HG02981 (cell line): Measurements from ENCODE around the gene HLA-DQB1.

Experiments
- ATAC-seq: cut with Tn5 transposase; IDR thresholded peaks from one replicate; pipeline ENCODE4 v1.9.1; 2021; ENCODE audit warnings: mild to moderate bottlenecking, moderate library complexity; ENCODE audit not compliant: unreplicated experiment

HLA-DQB1 gene

DNA sequence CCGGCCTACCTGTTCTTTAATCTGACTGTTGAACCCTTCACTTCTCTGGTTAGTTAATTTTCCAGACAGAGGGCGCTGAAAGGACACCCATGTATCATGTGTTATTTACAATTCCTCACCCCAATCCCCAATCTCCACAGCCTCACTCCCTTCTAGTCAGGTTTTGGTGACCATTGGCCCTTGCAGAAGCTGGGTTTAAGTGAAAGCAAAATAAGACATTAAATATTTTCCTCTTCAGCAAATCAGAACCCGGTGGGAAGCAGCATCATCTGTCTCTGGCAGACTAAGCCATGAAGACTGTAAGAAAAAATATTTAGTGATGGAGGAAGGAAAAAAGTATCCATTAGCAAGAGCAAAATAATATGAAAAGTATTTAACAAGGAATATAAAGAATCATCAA is 38.6 kb downstream of the HLA-DQB1 start:
- ATAC-seq, result no peak

DNA sequence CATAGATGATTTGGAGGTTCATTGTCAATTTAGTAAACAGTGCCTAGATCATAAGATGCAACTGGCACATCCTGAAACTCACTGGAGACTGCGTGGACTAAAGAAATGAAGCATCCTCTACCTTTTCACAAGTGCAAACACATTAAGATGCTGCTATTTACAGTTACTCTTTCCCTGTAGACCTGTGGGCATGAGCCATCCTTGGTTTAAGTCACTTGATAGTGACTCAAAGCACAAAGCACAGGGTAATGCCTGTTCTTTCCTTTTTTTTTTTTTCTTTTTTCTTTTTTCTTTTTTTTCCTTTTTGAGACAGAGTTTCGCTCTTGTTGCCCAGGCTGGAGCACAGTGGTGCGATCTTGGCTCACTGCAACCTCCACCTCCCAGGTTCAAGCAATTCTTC is 39.2 kb downstream of the HLA-DQB1 start:
- no peak for ATAC-seq

DNA sequence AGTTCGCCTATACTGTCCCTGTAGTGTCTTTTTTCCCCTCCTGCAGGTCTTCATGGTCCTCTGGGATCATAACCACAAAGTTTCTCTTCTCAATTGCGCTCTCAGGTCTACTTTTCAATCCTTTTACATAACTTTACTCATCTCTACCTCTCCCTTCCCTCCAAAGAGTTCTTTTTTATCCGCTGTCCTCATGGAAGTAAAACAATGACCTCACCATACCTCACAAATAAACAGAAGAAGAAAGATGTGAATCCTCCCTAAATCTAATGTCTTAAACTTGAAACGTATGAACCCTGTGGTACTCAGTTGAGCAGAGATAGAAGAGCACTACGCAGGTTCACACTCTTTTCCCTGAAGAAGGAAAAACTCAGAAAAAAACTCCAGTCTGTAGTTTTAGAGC is 41.3 kb downstream of the HLA-DQB1 start:
- ATAC-seq, result no peak

DNA sequence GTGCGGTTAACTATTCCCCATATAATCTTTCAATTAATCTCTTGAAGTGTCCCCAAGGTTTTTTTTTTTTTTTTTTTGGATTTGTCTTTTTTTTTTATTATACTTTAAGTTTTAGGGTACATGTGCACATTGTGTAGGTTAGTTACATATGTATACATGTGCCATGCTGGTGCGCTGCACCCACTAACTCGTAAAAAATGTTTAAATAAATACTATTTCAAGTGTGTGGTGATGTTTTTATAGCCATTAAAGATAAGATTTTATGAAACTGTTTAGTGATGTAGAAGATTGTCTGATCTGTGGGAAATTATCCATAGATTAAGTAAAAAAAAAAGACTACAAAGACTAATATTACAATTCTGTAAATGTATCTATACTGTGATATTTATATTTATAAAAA is 41.9 kb downstream of the HLA-DQB1 start:
- no peak for ATAC-seq

DNA sequence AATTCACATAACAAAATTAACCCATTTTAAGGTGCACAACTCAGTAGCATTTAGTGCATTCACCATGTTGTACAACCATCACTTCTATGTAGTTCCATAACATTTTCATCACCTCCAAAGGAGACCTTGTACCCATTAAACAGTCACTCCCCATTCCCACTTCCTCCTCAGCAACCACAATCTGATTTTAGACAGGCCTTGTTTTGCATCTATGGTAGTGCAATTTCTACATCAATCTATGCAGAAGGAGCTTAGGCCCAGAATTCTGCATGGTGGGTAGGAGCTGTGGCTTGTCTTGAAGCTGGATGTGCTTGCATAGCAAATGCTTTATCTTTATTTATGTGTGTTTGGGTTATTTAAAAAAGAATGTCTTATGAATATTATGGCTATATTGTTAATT is 42.8 kb downstream of the HLA-DQB1 start:
- no peak for ATAC-seq

DNA sequence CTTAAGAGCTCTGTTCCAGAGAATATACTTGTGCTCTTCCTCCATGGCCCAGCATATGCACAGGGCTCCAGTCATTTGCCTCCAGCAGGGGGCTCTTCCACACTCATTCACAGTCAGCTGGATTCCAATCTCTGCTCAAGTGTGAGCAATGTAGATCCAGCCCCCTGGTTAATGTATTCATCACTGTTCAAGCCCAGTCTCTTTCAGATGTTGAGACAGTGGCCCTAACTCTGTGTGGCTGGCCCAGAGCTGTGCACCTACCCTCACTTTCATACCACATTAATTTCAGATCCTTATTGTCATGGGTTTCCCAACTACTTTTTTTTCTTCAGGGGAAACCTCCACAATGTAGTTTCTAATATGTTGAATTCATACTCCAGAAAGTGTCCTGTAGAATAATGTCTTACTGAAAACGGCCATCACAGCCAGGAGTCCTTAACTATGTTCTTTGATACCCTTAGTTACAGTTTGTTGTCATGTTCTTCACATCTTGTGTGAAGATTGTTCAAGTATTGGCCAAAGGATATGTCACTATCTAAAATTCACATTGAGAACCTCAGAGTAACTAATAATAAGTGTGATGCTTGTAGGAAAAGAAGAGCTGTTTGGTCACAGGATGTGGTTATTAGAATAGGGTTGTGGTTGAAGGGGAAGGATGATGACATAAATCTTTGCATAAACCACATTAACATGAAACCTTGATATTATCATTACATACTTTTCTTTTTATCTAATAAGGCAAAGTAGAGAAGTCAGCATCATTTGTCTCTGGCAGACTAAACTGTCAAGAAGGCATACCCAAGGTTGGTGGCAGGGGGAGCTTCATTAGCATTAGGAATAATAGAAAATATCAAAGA is 43.7 kb downstream of the HLA-DQB1 start:
- ATAC-seq, result peak; percentile 55

DNA sequence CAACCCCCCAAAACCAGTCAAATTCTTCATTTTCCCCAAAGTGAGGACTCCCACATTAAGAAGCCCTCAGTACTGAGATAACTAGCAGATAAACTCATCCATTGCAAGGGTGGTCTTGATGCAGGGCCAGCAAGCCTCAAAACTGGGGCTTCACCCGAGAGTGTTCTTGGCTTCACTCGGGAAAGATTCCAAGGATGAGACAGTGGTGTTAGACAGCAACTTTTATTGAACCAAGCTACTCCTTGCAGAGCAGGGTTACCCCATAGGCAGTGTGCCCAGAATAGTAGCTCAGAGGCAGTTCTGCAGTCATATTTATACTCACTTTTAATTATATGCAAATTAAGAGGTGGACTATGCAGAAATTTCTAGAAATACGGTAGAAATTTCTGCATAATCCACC is 45.1 kb downstream of the HLA-DQB1 start:
- no peak for ATAC-seq

DNA sequence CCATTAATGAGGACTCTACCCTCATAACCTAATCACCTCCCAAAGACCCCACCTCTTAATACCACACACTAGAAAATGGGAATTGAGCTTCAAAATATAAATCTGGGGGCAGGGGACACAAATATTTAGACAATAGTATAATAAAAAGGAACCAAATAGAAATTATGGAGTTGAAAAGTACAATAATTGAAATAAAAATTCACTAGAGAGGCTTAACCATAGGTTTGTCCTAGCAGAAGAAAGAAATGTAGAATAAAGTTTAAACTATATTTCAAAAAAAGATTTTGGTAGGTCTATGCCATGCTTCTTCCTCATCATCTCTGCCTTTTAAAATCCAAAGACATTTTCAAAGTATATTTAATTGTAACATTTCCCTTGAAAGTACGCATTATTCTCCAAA is 48.7 kb downstream of the HLA-DQB1 start:
- no peak for ATAC-seq

DNA sequence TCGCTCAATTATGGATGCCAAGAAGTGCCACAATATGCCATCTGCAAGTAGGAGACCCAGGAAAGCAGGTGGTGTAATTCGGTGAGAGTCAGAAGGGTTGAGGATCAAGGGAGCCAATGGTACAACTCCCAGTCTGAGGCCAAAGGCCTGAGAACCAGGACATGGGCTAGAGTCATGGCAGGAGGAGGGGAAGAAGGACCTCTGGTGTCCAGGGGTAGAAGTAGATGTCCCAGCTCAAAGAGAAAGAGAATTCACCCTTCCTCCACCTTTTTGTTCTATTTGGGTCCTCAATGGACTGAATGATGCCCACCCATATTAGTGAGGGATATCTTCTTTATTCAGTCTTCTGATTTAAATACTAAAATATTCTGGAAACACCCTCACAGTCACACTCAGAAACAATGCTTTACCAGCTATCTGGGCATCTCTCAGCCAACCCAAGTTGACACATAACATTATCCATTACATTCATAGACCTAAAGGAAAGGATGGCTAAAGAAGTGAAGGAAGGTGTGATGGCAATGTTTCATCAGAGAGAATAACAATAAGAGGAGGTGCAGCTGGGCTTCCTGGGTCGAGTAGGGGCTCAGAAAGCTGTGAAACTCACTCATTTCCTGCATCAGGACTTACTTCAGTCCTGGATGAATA is 50.4 kb downstream of the HLA-DQB1 start:
- ATAC-seq, result no peak

DNA sequence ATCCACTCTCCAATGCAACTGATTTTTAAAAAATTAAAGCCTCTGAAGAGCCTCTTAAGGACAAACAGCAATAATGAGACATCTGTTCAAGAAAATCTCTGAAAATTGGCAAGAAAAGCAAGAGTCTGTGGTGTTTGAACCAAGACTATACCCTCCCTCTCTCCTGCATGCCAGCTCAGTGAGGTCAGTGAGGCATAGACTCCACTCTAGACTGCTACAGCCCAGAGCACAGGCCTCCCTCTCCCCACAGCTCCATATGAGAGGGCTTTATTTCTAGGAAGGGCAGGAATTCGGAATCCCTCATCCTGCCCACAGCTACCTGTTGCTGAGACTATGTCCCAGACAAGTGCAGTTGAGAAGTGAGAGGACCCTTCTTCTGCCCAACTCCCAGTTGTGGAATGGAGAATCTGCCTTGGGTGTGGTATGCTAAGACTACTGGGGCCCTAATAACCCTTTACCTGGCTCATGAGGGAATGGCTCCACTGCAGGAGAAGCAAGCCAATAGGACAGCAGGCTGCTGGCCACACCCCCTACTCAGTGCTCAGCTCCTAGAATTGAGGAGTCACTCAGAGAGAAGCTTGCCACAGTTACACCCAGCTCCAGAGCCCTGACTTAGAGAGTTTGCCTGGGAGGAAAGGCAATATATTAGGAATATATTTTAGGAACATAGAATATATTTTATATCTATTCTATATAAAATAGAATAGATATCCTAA is 51.9 kb downstream of the HLA-DQB1 start:
- no peak for ATAC-seq

DNA sequence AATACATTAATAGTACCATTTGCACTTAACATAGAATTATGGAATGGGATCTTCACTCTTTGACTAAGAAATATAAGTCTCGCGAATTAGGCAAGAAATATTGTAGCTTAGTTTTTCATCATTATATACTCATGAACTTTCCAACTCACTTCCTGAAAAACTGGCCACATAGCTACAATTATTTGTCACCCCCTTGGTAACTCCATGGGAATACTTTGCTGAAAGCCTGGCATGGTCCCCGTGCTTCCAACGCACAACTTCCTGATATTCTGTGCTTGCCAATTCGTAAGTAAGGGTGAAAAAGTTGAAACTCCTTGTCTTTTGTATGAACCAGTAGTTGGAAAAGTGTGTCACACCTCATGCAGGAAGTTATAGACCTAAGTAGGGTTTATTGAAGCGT is 53.0 kb downstream of the HLA-DQB1 start:
- ATAC-seq, result no peak

DNA sequence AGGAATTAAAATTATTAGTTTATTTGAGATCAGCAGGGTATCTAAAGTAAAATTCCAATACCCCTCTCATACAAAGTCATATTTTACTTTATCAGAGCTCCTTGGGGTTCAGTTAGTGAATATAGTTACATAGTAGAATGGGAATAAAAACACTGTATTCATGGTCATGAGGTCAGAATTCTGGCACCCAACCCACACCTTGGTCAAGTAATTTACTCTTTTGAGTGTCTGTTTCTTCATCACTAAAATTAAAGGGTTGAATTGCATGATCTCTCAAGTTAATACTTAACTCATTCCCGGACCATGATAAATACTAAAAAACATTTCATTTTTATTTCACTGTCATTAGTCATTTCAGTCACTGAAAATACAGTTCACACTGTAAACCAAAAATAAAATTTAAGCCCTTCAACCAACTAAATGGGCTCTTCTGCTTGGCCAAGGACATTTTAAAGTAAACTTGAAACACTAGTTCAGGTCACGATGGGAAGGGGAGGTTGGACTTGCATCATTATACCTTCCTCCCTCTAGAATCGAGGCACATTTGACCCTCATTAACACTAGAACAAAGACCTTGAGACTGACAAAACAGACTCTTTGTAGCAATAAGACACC is 55.7 kb downstream of the HLA-DQB1 start:
- no peak for ATAC-seq

DNA sequence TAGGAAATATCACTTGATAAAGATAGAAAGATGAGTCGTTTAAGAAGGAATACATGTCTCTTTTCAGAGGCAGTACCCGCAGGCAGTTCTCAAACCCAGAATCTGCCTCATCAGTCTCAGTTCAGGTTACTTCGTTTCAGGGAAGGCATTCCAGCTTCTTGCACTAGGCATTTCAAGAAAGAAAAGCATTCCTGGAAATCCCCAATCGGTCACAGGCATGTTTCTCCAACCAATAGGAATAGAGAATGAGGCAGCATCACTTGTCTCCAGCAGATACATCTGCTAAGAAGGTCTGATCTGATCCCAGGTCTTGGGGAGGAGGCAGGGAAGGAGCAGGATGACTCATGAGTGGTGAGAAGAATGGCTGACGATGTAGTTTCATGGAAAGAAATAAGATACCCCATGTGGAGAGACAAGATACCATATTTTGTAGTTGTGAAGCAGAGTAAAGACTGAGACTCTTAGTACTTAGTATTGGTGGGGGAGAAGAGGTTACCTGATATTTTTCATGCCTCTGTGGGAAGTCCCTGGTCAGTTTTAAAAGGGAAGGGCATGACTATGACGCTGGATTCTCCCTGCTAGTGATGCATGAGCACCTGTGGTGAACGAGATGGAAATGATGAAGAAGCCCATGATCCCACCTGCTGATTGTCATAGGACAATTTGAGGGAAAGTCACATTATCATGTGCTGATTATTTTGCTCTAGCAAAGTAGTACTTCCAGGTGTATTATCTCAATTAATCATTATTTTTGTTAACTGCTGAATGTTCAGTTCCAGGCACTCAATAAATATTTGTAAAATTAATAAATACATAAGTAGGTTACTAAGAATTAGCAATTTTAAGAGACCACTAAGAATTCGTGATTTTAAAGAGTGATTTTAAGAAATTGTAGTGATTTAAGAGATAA is 56.5 kb downstream of the HLA-DQB1 start:
- peak; percentile 81 for ATAC-seq
